Limb (tissue), 2 donors: ENCODE results near the gene PCSK2.

ENCODE experiments used
- DNase-seq, 2 donors: peaks; one replicate each; pipeline ENCODE4 v3.0.0-alpha.2; 2016; ENCODE audit errors: extremely low spot score in 2 of 2

The PCSK2 gene

GRCh38 chr20:17391127-17391771 lies 164.4 kb downstream of the PCSK2 start:
- DNase-seq, result no peak

DNA sequence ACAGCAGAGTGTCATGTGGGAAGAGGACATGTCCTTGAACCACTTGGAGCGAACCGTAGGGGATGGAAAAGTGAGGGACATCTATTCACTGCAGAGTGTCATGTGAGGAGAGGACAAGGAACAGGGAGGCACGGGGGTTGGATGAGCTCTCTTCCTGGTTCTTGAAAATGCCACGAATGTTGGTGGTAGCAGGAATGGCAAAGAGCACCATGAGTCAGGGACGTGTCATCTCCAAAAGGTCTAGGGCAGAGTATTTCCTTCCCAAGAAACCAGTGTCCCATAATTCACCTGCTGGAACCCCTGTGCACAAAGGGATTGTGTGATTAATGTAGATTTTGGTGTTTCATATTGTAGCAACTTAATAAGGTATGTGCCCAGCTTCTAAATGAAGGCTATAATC lies 167.6 kb downstream of the PCSK2 start:
- DNase-seq, result no peak

DNA sequence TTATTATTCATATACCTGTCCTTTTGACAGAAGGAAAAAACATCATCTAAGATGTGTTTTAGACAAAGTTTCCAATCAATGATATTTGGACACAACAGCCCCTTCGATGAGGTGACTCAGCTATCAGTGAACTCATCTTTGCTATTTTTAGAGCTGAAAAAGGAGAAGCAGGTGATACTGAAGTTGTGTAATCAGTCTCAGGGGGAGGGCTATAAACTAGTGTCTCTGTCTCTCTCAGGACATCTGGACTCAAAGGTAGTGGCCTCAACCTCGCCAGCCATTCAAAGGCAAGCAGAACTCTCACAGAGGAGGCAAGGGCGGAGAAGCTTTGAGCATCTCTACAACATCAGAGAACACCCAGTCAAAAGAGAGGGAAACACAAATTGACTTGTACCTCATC lies 168.9 kb downstream of the PCSK2 start:
- DNase-seq, result no peak

GRCh38 chr20:17399303-17399985 lies 172.6 kb downstream of the PCSK2 start:
- no peak for DNase-seq

DNA sequence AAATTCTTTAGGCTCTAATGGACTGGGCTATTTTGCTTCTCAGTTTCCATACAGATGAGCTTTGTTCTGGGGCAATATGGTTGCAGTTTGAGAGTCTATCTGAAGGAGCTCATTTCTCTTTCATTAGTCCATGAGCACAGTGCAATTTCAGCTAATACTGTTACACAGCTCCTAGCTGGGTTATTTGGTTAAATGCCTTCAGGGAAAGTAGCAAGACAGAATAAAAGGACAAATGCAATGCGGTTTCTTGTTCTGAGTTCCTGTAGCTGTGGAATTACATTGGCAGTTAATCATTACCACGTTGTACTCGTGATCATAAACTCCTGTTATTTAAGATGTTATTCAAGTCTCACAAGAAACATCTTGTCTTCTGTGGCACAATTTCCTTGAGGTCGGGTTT lies 176.6 kb downstream of the PCSK2 start:
- no peak for DNase-seq

GRCh38 chr20:17406051-17406590 lies 179.3 kb downstream of the PCSK2 start:
- no peak for DNase-seq

DNA sequence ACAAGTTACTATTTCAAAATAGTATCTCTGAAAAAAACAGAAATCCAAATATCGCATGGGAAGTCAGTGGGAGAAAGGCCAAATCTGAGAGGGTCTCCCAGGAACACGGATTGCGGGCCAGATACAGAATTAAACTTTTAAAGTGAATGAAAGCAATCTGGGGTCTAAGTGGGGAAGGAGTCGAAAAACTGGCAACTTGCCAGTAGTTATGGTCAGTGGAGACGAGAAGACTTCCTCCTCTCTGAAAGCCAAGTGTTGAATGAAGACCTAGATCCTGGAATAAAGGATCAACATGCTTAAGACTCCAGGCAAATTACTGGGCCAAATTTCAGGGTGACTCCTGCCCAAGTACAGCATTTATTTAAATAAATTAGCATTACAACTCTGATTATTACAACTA lies 180.7 kb downstream of the PCSK2 start:
- no peak for DNase-seq

DNA sequence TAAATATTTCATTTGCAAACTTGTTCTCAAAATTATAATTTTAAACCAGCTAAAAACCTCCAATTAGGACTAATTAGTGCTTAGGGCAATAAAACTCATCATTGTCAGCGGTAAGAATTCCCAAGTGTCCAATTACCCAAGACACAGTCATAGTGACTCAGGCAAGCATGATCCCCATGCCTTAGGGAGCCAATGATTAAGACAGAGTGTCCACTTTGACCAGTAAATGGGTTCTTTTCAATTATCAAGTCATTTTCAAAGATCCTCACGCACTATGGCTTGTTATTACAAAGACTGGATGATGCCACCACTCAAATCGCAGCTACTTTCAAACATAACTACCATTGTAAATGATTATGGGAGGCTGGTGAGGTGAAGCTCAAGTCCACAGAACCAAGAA lies 190.4 kb downstream of the PCSK2 start:
- DNase-seq, result no peak

GRCh38 chr20:17418737-17419136 lies 191.9 kb downstream of the PCSK2 start:
- no peak for DNase-seq

DNA sequence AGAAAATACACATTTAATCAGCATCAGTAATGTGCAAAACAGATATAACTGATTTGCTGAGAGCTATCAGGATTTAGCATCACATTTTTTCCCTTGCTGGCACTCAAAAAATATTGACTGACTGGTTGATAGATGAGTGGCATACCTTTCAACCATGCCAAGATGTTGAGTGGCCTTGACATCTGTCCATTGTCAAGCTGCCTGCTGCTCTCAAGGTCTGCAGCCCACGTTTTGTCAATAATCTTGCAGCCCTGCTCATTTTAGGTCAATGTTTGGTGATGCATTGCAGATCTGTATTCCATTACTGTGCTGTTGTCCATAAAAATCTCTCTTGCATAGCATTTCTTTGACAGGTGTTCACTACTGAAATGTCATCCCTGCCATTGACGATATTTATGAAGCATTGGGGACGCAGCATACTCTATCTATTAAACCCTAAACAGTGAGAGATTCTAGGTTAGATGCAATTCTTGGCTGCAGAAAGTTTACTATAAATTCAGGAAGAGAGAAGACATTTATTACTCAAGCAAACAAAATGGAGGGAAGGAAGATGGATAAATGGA lies 192.7 kb downstream of the PCSK2 start:
- DNase-seq, result no peak

DNA sequence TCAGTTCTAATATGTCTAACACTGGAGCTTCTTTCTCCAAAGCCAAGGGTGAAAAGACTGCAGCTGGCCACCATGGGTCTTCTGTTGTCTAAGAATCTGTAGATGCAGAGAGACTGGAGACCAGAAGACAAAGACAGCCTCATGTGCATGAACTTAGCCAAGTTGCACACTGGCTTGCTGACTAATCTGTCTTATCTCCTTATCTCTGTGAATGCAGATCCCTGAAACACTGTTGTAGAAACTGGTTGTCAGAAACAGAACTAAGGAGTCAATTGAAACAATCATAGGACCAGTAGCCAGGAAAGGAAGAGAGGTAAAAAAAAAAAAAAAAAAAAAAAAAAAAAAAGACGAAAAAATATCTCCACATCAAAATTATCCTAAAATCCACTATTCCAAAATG lies 194.7 kb downstream of the PCSK2 start:
- no peak for DNase-seq

DNA sequence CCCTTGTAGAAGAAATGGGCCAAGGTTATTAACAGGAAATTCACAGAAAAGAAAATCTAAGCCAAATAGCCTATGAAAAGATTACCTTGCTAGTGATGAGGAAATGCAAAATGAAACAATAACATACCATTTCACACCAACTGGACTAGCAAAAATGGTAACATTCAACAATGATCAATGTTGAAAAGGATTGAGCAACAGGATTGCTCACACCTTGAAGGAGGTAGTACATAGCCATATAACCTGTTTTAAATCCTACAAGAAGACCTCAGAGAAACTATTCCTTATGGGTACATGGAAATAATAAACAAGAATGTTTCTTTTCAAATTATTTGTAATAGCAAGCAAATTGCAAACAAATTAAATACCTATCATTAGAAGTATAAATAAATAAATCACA lies 196.9 kb downstream of the PCSK2 start:
- no peak for DNase-seq

GRCh38 chr20:17427638-17428037 lies 200.8 kb downstream of the PCSK2 start:
- no peak for DNase-seq

GRCh38 chr20:17430125-17430950 lies 203.5 kb downstream of the PCSK2 start:
- DNase-seq, result no peak

DNA sequence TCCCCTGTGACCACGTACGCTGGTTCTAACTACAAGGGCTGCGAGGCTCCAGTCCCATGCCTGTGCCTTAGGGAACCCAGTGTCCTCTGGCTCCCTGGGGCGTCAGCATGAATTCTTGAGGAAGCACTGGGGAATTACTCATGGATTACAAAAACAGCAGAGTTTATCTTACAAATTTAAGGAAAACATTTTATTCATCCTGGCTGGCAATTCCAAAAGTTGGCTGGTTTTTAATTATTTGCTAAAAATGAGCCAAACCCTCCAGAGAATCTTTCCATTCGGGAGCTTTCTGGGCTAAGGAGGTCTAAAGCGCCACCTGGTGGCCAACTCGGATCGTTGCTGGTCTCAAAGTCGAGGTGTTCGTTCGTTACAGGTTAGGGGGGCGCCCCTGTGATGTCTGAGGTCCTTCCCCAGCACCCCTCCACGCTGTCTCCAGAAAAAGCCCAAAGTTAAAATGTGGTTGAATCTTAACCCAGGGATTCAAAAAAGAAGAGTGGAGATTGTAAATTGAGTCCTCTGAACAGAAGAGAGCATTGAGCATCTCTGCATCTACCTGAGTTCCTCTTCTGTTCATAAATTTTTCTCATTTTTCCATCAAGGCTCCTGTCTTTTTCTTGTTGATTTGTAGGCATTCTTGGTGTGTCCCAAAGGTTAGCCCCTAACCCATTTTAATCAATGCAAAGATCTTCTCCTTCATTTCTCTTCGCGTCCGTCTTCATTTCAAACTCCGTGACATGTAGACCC lies 205.0 kb downstream of the PCSK2 start:
- DNase-seq, result peak; percentile 69 to 78

GRCh38 chr20:17436664-17437063 lies 209.8 kb downstream of the PCSK2 start:
- no peak for DNase-seq

- DNase-seq, result no peak
Measured at GRCh38 chr20:17437251-17437650, 210.4 kb downstream of the PCSK2 start.

DNA sequence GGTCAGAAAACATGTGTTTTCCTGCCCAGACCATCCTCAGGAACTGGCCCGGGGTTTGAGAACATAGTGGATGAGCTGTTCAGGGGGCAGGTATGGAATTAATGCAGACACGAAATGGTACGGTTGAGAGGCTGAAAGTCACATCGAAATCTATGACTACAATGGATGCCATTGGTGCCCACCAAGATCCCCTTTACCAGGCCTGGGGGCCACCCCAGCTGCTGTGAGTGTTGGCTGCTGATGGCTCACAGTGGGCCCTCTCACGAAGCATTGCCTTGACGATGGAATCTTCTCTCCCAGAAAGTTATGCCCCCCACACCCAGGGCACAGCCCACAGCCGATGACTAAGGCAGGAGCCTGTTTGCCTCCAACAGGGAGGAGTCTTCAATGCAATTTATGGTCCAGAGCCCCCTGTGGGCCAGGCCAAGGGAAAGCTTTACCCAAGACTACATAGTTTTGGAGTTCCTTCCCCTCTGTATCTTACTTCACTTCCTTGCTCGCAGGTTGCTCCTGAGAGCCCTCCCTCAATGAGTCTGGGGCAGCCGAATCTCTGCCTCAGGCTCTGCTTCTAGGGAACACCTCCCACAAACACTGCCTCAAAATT lies 211.7 kb downstream of the PCSK2 start:
- no peak for DNase-seq

GRCh38 chr20:17439616-17440296 lies 212.9 kb downstream of the PCSK2 start:
- no peak for DNase-seq

DNA sequence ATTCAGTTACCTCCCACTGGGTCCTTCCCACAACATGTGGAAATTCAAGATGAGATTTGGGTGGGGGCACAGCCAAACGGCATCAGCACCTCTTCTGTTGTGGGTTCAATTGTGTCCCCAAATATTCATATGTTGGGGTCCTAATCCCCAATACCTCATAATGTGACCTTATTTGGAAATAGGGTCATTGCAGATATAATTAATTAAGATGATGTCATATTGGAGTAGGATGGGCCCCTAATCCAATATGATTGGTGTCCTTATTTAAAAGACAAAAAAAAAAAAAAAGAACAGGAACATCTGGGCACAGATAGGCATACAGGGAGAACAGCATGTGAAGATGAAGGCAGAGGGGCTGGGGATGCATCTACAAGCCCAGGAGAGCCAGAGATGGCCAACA lies 214.9 kb downstream of the PCSK2 start:
- DNase-seq, result no peak
